RWPE2 (cell line): Measurements from ENCODE around the gene MFRP.

Experiments used
- ATAC-seq: fragments of 200-7000 bp; cut with Tn5 transposase; 3 replicates; pipeline ENCODE4 v1.9.1; 2021; ENCODE audit warnings: low read depth
- DNase-seq: peaks from one replicate; pipeline ENCODE4 v3.0.0-alpha.2; 2020; ENCODE audit warnings: low spot score
- H3K27ac ChIP-seq: fragments of 450-650 bp; 2 replicates; pipeline ENCODE4 v1.5.1; 2017; ENCODE audit warnings: mild to moderate bottlenecking; ENCODE audit not compliant: poor library complexity, severe bottlenecking
- H3K27me3 ChIP-seq: fragments of 250-450 bp; sonication (Bioruptor Pico); 2 replicates; pipeline ENCODE4 v1.5.1; 2021; ENCODE audit warnings: mild to moderate bottlenecking, moderate library complexity; ENCODE audit not compliant: insufficient read depth, poor library complexity, severe bottlenecking
- H3K36me3 ChIP-seq: fragments of 250-450 bp; sonication (Bioruptor Pico); 2 replicates; pipeline ENCODE4 v1.5.1; 2020; ENCODE audit warnings: low read depth, mild to moderate bottlenecking, moderate library complexity
- H3K4me1 ChIP-seq: fragments of 250-450 bp; sonication (Bioruptor Pico); 2 replicates; pipeline ENCODE4 v1.5.1; 2021; ENCODE audit warnings: mild to moderate bottlenecking, moderate library complexity; ENCODE audit not compliant: insufficient read depth, poor library complexity, severe bottlenecking
- H3K4me3 ChIP-seq: fragments of 250-450 bp; sonication (Bioruptor Pico); 2 replicates; pipeline ENCODE4 v1.5.1; 2021; ENCODE audit warnings: mild to moderate bottlenecking, moderate library complexity; ENCODE audit not compliant: severe bottlenecking
- H3K9me3 ChIP-seq: fragments of 250-450 bp; sonication (Bioruptor Pico); 2 replicates; pipeline ENCODE4 v1.5.1; 2021; ENCODE audit warnings: mild to moderate bottlenecking, moderate library complexity; ENCODE audit not compliant: severe bottlenecking
- CTCF ChIP-seq: fragments of 450-650 bp; IDR thresholded peaks from one replicate; pipeline ENCODE4 v1.5.1; 2017; ENCODE audit warnings: mild to moderate bottlenecking, moderate library complexity; ENCODE audit not compliant: poor library complexity, severe bottlenecking

The MFRP gene

GRCh38 chr11:119361941-119362725 lies 15.6 kb upstream of the MFRP start:
- ATAC-seq (no peak), DNase-seq (no peak)
- Histone ChIP-seq H3K4me1 (peaks cover 30% of the 10 kb centered on the region), H3K36me3 (0 out of 2 replicates have a peak, but pooled peaks cover 3% of the 10 kb centered on the region), H3K9me3 (no peaks in the 10 kb centered on the region), H3K27ac (peak overlapping the region; percentile 69), H3K4me3 (no peak overlapping the region), H3K27me3 (no peaks in the 10 kb centered on the region)
- no peak for TF ChIP-seq CTCF

GRCh38 chr11:119361056-119361787 lies 14.7 kb upstream of the MFRP start:
- Histone ChIP-seq H3K36me3 (0 out of 2 replicates have a peak, but pooled peaks cover 3% of the 10 kb centered on the region), H3K27ac (peak overlapping the region; percentile 69), H3K4me3 (no peak overlapping the region), H3K9me3 (no peaks in the 10 kb centered on the region), H3K27me3 (no peaks in the 10 kb centered on the region), H3K4me1 (peaks cover 30% of the 10 kb centered on the region)
- peak; percentile 92 for DNase-seq
- ATAC-seq: peak; percentile 93
- TF ChIP-seq CTCF: no peak

GRCh38 chr11:119359365-119360214 lies 13.1 kb upstream of the MFRP start:
- Histone ChIP-seq H3K4me1 (peaks cover 35% of the 10 kb centered on the region), H3K27ac (peak overlapping the region; percentile 69), H3K27me3 (no peaks in the 10 kb centered on the region), H3K4me3 (no peak overlapping the region), H3K36me3 (0 out of 2 replicates have a peak, but pooled peaks cover 3% of the 10 kb centered on the region), H3K9me3 (no peaks in the 10 kb centered on the region)
- no peak for TF ChIP-seq CTCF
- DNase-seq (peak; percentile 39), ATAC-seq (no peak)

GRCh38 chr11:119357074-119357473 lies 10.6 kb upstream of the MFRP start:
- no peak overlapping the region for H3K4me3 ChIP-seq
- ATAC-seq: no peak
- no peaks in the 10 kb centered on the region for H3K27me3 ChIP-seq
- 0 out of 2 replicates have a peak, but pooled peaks cover 3% of the 10 kb centered on the region for H3K36me3 ChIP-seq
- TF ChIP-seq CTCF: no peak
- DNase-seq: no peak
- H3K27ac ChIP-seq: no peak overlapping the region
- no peaks in the 10 kb centered on the region for H3K9me3 ChIP-seq
- peaks cover 29% of the 10 kb centered on the region for H3K4me1 ChIP-seq
